Vagina (tissue), 2 donors: Measurements from ENCODE around the gene THSD1.

Experiments used
- POLR2A ChIP-seq, 2 donors: fragments of 450-650 bp; IDR thresholded peaks; one replicate each; pipeline ENCODE4 v1.6.1; 2017; ENCODE audit warnings: antibody characterized with exemption in 2 of 2, mild to moderate bottlenecking in 2 of 2, moderate library complexity in 2 of 2
- POLR2AphosphoS5 ChIP-seq, 2 donors: sonication (generic); formaldehyde crosslinking; IDR thresholded peaks; one replicate each; pipeline ENCODE4 v1.9.0; 2017; ENCODE audit warnings: antibody characterized with exemption in 2 of 2, mild to moderate bottlenecking in 2 of 2, low read depth in 1 of 2; ENCODE audit not compliant: insufficient read depth in 1 of 2
- TF ChIP-seq, protein P1 (sequence below), 3 experiments: fragments of 450-650 bp in 2 of 3; fragments of 200-600 bp in 1 of 3; sonication (generic) in 1 of 3; IDR thresholded peaks; one replicate each; pipeline ENCODE4 v1.5.1; 2017 to 2019; ENCODE audit warnings: antibody characterized with exemption in 3 of 3, mild to moderate bottlenecking in 2 of 3, moderate library complexity in 2 of 3

DNA sequence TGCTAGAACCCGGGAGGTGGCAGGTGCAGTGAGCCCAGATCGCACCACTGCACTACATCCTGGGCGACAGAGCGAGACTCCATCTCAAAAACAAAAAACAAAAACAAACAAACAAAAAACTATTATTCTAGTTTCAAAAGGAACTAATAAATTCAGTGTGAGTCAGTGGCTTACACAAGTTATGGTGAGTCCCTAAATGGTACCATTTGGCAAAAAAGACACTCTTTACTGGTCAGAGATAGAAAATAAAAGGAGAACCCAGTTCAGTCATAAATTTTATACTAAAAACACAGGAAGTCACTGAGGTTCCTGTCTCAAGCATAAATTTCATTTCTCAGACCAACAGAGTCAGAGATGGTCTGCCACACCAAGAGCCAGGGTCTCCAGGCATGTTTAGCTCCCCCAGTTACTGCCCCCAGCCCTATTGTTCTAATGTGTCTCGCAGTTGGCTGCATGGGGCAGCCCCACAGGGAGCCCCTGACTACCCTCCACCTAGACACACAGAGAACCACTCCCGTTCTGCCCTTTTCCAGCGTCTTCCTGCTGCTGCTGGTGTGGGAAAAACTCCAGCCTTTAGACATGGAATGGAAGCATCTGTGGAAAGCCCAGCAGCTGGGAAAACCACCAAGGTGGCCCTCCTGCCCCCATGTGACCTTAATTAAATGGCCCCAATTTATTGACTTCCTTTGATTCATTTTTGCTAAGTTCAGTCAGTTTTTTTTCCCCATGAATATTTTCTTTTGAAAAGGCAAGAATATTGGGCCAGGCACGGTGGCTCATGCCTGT, 12.2 kb downstream of the THSD1 start:
- TF ChIP-seq POLR2A (IDR thresholded peaks at IDR 0.05) = no peak
- TF ChIP-seq, protein P1, sequence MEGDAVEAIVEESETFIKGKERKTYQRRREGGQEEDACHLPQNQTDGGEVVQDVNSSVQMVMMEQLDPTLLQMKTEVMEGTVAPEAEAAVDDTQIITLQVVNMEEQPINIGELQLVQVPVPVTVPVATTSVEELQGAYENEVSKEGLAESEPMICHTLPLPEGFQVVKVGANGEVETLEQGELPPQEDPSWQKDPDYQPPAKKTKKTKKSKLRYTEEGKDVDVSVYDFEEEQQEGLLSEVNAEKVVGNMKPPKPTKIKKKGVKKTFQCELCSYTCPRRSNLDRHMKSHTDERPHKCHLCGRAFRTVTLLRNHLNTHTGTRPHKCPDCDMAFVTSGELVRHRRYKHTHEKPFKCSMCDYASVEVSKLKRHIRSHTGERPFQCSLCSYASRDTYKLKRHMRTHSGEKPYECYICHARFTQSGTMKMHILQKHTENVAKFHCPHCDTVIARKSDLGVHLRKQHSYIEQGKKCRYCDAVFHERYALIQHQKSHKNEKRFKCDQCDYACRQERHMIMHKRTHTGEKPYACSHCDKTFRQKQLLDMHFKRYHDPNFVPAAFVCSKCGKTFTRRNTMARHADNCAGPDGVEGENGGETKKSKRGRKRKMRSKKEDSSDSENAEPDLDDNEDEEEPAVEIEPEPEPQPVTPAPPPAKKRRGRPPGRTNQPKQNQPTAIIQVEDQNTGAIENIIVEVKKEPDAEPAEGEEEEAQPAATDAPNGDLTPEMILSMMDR (IDR thresholded peaks at IDR 0.05) = no peak
- TF ChIP-seq POLR2AphosphoS5 (IDR thresholded peaks at IDR 0.05; ENCODE audit: insufficient read depth in 1 of 2, low read depth in 1 of 2) = no peak
